Stimulated activated CD4-positive, alpha-beta T cell treated with anti-CD3 and anti-CD28 coated beads, Interleukin-12 subunit alpha, Interleukin-12 subunit beta, amount 100 ng/mL, for 48 hours (primary cell): ENCODE measurements around the gene CACNA1C.

Source experiments
- DNase-seq, 3 donors: peaks; one replicate each; pipeline ENCODE4 v3.0.0-alpha.2; 2020; ENCODE audit warnings: low read depth in 2 of 3, low spot score in 1 of 3

Gene CACNA1C

DNA sequence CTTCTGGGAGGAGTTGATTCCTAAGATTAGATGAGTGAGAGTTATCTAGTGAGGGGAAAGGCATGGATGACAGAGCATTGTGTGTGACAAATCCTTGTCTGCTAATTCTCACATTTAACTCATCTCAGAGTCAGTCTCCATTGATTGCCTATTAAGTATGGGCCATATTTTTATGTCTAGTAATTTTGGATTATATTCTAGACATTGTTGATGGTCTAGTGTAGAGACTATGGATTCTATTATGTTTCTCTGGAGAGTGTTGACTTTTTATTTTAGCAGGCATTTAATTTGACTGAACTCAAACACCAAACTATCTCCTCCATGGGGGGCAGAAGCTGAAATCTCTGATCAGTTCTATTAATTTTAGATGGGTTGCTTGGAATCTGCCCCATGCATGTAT, 114.4 kb downstream of the CACNA1C start:
- DNase-seq: no peak

DNA sequence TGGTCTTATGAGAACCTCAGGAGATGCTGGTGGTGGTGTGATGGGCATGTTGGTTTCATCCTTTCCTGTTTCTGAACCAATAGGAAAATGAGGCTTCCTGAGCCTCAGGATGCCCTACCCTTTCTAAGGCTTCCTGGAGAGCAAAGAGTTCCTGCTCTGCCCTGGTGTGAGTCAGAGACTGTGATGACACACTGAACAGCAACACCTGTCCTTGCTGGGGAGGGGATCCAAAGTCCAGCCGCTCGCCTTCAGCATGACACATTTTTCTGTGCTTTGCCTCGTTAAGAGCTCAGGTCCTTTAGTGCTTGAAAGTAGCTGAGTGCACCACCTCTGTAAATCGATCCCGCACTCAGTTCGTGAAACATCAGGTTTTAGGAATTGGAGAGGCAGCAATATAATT, 116.0 kb downstream of the CACNA1C start:
- DNase-seq: no peak

DNA sequence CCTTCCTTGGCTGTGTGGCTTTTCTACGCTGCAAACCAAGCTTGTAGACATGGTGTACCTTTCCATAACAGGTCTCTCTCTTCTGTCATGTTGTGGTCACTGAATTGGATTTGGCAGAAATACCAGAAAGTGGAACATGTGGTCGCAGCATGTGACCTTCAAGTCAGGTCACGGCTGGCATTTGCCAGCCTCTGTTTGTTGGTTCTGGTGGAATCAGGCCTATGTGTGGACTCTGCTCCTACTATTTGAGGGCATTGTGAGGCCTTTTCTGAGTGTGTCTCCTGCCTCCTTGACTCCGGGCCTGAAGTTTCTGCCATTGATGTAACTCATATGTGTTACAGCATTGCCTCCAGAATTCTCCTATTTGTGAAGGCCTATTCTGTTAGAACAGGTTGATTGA, 116.7 kb downstream of the CACNA1C start:
- DNase-seq: no peak

DNA sequence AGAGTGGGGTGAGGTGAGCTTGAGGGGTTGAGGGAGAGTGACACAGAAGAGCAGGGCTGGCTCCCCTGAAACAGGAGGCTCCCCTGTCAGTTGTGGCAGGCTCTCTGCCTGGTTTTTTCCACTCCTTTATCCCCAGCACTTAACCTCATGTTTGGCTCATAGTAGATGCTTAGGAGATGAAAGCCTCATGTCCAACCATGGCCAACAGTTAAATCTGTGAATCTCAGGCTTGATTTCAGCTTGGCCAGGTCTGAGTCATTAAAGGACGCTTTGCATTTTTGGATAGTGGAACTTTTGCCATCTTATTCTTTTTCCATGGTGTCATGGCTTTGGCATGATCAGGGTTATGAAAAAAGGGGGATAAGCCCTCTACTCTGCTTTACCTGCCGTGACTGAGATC, 117.2 kb downstream of the CACNA1C start:
- DNase-seq: no peak

DNA sequence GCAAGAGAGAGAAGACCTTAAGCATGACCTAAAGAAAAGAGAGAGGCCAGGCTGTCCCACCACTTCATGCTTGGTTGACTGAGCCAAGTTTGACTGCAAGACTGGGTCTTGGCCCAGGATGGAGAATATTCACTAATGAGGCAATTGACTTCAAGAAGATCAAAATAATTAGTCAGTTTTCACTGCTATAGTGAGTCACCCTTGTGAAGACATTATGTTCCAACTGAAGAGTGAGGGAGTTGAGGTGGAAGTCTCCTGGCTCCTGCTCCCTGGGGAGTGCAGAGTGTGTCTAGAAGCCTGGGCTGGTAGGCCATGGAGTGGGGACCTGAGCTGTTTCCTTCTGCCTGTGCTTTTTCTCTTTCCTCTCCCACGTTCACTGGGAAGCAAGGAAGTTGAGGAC, 117.6 kb downstream of the CACNA1C start:
- no peak for DNase-seq

DNA sequence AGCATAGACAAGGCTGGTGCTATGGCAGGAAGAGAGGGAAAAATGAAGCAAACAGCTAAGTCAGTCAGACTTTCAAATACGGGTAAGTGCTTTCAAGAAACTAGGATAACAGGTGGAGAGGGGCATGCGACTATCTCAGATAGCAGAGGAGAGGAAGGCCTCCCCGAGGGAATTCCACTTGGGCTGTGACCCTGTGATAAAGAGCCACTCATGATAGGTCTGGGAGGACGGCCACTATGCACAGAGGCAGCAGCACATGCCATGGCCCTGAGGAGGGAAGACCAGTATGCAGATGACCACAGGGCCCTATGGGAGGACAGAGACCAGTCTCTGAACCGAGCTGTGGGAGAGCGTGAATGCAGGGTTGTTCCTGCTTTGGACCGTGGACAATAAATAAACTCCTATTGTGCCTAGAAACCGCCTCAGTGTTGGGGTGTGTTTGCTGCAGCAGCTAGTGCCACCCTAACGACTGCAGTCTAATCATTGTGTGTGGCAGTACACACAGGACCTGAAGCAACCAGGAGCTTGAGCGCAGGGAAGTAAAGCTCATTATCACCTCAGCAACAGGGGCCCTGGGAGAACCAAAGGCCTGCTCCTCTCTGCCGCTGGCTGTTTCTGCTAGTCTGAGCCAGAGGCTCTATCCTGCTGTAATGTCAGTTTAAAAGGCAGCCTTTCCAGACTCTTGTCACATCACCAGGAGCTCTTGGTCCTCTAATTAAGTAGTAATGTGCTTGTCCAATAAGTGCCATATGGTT, 119.1 kb downstream of the CACNA1C start:
- no peak for DNase-seq

DNA sequence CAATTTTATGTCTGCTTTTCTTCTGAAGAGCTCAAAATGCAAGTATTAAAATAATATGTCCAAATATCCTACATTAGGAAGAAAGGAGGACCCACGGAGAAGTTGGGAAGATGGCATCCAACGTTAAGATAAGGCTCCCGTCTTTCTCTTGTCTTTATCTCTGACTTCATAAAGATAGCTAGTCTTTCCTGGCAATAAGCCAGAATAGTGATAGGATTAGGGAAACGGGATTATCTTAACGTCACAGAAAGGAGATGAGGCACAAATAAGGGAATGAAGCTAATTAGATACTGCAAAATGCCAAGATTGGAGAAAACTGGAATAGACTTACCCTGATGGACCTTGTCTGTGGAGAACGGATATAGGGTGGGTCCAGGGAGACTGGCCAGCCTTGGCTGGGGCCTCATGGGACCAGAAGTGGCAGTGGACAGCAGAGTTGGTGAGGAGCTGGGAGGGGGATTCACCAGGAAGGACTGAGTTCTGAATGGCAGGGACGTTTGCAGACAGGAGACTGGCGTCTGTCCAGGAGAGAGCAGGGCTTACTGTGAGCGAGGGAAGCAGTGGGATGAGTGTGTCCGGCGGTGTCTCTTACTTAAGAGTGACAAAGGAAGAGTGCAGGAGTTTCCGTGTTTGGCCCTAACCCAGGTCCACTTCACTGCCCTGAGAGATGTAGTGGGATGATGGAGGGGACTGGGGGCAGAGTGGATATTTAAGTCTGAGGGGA, 119.9 kb downstream of the CACNA1C start:
- DNase-seq: no peak

DNA sequence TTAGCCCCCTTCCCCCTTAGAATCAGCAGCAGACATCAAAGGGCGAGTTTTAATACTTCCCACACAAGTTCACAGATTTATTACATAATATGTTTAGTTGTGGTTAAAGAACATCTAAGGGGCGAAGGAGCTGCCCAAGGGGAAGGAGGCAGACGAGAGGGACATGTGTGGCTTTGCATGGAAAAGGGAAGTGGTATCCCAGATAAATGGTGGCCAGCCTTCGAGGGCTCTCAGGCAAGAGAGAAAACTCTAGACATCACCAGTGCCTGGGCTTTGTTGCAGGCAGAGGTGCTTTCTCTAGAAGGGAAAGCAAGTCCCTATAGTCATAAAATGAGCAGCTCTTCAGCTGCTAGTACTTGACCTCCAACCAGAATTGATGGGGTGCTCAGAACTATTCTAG, 121.2 kb downstream of the CACNA1C start:
- no peak for DNase-seq

DNA sequence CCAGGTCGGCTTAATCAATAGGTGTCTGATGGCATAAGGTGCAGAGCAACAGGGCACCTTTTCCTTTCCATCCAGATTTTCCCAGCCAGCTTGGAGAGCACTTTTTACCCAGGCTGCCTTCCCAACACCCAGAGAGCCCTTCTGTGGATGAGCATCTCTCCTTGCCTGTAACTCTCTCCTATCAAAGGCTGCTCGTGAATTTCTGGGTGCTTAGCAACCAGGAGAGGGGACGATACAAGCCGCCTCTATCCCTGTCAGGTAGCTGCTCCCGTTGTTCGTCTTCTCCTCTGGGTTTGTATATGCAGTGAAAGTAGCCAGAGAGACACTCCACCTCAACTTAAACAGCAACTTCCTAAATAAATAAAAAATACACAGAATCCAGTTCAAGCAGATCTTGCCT, 124.2 kb downstream of the CACNA1C start:
- no peak for DNase-seq

DNA sequence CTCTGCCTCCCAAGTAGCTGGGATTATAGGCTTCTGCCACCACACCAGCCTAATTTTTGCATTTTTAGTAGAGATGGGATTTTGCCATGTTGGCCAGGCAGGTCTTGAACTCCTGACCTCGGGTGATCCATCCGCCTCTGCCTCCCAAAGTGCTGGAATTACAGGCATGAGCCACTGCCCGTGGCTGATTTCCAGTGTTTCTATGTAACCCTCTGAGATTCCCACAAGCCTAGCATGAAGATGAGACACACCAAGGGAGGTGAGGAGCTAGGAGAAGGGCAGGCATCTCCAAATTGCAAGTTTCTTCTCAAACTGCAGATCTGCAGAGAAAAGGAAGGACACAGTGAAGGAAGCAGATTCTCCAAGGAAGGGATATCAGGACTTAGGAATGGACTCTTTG, 125.0 kb downstream of the CACNA1C start:
- no peak for DNase-seq

DNA sequence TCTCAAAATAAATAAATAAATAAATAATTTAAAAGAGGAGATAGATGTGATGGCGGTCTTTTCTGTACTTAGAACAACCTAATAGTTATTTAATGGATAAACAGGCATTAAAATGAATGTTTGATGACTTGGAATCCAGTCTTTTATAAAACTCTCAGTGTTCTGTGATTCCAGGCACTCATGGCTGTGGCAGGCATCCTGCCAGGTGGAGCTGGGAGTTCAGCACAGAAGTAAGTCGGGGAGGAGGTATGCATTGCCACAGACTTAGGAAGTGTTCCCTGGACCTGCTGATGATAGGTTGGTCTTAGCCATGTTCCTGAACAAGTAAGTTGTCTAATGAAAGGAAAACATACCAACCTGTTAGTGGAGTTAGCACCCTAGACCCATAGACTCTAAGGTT, 126.3 kb downstream of the CACNA1C start:
- DNase-seq: no peak

DNA sequence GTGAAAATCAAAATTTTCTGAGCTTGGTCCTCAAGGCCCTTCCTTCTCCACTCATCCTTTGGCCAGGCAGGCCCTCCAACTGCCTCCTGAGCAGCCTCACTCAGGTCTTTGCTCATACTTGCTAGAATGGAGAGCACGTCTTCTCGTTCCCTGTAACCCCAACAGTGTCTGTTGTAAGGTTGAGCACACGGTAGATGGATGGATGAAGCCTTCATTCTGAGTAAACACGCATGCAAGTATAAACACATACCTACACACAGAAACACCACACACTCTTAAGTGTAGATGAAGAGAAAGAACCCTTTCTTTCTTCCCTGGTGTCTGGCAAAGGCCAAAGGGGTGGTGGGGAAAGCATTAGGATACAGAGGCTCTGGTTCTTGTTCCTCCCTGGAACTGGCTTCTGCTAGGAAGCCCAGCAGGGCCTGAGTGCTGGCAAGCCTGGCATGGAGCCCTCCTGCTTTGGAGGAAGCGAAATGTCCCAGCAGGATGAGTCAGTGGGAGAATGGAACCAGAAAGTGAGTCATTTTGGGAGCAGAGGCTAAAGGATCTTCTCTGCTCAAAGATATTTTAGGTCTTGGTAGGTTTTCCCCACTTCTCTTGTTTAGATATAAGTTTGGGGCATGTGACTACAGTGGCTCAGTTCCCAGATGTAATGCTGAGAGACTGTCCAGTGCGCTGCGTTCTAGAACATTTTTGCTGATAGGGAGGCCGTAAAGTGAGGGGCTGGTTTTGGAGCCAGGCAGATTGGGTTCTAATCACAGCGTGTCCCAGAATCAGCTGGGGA, 127.4 kb downstream of the CACNA1C start:
- no peak for DNase-seq

DNA sequence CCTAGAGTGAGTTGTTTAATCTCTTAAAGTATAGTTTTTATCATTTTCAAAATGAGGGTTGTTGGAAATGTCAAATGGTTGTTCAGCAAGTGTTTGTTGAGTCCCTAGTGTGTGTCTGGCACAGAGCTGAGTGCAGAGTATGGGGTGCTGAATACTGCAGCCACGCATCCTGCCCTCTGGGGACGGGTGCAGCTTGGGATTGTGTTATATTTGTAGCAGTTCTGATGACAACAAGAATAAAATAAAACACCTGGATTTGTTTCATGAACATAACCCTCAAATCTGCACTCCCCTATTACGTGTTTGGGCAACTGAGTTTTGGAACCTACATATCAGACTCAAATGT, 127.9 kb downstream of the CACNA1C start:
- no peak for DNase-seq

DNA sequence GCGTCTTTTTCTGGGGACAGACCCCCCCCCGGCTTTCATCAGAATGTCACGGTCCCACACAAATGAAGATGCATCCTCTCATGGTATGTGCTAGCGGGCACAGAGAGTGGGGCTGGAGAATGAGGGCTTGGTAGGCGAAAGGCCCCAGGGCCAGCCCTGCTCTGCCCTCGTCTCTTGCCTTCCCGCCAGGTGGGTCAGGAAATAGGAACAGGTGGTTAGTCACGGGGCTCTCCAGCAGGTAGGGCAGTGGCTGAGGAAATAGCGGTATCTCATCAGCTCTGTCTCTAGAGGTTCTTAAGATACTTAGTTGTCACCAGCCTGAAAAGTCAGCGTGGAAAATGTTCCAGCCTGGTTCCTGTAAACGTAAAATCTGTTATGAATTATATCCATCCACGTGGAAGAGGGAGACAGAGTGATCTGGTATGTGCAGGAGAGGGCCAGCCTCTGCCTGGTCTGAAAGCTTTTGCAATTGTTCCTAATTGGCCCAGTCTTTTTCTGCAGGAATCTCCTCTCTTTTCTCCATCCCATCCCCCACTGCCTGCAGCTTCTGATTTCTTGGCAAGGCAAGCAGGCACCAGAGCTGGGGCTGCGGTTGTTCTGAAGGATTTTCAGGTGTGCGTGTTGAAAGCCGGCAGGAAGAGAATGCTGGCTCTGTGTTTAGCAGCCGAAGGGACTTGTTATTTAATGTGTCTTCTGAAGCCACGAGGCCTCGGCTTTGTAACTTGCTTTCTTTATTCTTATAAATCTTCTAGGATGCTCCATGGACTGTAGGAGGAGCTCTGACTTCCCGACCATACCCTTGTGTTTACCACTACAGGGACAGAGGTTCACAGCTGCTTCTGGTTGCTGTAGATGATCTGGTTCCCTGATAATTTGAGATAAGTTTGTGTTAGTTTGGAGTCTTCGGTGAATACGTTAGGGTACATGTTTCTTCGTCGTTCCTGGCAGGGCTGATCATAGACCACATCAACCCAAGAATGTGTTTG, 131.1 kb downstream of the CACNA1C start:
- no peak for DNase-seq

DNA sequence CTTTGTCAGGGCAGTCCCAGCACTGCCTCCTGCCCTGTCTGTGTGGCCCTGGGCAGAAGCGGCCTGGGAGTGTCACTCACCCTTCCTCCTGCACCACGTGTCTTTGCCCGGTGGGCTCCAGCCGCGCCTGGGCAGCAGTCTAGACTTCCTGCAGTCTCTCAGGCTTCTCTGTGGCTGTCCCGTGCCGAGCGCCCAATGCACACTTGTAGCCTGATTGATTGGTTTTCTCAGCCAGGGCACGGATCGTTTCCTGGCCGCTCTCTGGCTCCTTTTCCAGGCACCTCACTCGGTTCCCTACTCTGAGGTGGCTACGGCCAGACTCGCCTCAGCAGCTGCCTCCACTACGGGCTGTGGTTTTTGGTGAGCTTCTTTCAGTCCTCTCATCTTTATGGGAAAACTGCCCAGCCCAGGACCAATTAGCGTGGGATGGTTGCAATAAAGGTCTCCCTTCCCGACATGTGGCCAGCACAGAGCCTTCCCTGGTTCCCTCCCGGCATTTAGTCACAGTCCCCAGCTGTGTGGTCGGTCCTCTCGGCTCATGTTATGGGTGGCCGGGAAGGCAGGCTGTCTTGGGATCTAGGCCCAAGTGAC, 133.1 kb downstream of the CACNA1C start:
- DNase-seq: no peak

DNA sequence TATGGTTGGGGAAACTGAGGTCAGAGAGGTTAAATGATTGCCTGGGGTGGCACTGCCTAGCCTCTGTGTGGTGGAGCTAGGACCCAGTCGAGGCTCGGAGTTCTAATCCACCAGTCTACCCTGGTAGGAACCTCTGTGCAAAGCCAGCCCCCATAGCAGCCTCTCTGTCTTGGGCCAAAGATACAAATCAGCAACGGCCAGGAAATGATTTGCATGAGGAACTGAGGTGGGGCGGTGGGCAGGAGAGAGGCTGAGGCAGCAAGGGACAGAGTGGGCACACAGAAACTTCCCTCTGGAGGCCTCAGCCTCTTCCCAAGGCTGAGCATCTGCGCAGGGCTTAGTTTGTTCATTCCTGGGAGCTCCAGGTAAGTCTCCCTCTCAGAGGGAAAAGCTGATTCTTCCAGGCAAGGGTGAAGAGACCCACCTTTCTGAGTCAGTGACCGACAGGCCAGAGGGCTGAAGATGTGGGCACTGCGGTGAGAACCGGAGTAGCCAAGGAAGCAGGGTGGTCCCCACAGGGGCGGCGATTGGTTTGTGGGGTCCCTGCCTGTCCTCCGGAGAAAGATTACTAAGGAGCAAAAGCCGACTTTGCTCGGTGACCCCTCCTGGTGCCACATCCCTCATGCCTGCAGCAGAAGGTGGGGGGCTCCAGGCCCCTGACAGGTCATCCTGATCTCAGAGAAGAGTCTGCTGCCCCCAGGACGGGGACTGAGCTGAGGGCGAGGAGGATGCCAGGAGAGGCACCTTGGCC, 134.6 kb downstream of the CACNA1C start:
- no peak for DNase-seq

DNA sequence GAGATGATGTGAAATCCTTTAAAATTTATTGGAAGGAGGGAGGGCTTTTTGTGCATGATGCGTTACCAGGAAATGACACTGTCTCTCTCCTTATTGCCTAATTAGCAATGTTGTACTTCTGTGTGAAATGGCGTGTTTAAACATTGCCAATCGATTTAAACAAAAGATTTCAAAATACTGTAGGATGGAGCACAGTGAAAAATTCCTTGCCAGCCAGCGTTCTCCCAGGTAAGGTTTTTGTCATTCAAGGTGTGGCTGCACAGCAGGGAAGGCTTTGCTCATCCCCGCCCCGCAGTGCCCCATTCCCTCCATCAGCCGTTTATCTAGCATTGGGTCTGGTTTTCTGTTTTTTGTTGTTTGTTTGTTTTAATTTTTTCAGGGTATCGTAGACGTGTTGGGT, 137.3 kb downstream of the CACNA1C start:
- DNase-seq: no peak

DNA sequence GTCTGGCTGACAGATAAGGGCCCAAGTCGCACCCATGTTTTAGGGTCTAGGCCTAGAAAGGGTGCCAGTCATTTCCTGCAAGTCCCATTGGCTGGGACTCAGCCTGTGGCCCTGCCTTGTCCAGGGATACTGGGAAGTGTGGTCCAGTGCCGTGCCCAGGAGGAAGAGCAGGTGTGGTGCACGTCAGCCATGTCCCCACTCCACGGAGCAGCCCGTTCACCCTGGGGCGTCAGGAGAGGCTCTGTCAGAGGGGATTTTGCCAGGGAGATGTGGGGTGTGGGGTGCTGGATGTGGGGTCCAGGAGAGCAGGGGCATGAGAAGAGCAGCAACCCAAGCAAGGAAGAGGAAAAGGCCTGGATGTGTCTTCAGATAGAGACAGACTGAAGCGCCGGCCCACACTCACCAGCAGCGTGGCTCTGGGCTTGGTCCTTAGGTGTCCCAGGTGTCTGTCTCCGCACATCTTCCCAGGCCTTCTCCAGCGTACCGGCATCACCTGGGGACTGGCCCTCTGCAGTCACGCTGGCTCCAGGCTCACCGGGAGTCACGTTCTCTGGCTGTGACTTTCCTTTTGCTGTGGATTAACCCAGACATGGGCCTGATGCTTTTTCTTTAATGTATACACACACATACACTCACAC, 138.2 kb downstream of the CACNA1C start:
- DNase-seq: no peak

DNA sequence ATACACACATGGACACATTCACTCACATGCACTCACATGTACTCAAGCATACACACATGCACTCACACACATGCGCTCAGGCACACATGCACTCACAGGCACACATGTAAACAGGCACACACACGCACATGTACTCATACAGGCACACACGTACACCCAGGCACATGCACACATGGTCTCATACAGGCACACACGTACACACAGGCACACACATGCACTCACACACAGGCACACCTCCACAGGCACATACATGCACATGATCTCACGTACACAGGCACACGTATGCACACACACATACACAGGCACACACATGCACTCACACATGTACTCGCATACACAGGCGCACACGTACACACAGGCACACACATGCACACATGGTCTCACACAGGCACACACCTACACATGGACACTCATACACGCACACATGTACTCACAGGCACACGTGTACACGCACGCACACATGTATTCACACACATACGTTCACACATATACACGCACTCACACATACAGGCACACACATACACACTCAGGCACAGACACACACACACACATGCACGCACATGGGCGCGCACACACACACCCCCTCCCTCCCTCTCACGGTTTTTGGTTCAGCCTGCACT, 138.9 kb downstream of the CACNA1C start:
- DNase-seq: no peak
